Measurements from ENCODE around the gene CDK5R2.

- TF ChIP-seq POLR2A (IDR thresholded peaks at IDR 0.05) (no peak), CTCF (IDR thresholded peaks at IDR 0.05) (no peak)
Measured at GRCh38 chr2:218920504-218920903, 39.0 kb upstream of the CDK5R2 start.
